HL-60 (cell line): ENCODE data around the gene AMMECR1.

ENCODE experiments used
- DNase-seq, 2 experiments: peaks; one replicate each; pipeline ENCODE4 v3.0.0-alpha.2; 2010 to 2020; ENCODE audit warnings: low read depth in 1 of 2, low spot score in 1 of 2
- H3K27ac ChIP-seq: fragments of 250-450 bp; sonication (Bioruptor Pico); replicated peaks from 2 replicates; pipeline ENCODE4 v1.5.1; 2020; ENCODE audit warnings: mild to moderate bottlenecking, moderate library complexity
- H3K27me3 ChIP-seq: fragments of 250-450 bp; sonication (Bioruptor Pico); 2 replicates; pipeline ENCODE4 v1.5.1; 2021; ENCODE audit warnings: mild to moderate bottlenecking, moderate library complexity; ENCODE audit not compliant: insufficient read depth, poor library complexity, severe bottlenecking
- H3K4me3 ChIP-seq: replicated peaks from 2 replicates; pipeline ENCODE4 v1.5.1; 2011; ENCODE audit warnings: mild to moderate bottlenecking, control low read depth, low read length; ENCODE audit not compliant: insufficient read depth
- GABPA ChIP-seq: IDR thresholded peaks from 2 replicates; pipeline ENCODE4 v1.6.1; 2012; ENCODE audit warnings: low read depth
- POLR2AphosphoS5 ChIP-seq: IDR thresholded peaks from 2 replicates; pipeline ENCODE4 v1.6.1; 2012; ENCODE audit warnings: low read depth
- SPI1 ChIP-seq: IDR thresholded peaks from 2 replicates; pipeline ENCODE4 v1.6.1; 2012; ENCODE audit warnings: low read depth, mild to moderate bottlenecking, borderline replicate concordance
- TF ChIP-seq, protein P1 (sequence below): IDR thresholded peaks from 2 replicates; pipeline ENCODE4 v1.6.1; 2012; ENCODE audit warnings: low read depth; ENCODE audit not compliant: insufficient replicate concordance
- TF ChIP-seq, protein P2 (sequence below): IDR thresholded peaks from one replicate; pipeline ENCODE4 v1.5.1; 2011; ENCODE audit warnings: low read length, control low read depth, inconsistent platforms; ENCODE audit not compliant: insufficient read depth

The AMMECR1 gene

DNA sequence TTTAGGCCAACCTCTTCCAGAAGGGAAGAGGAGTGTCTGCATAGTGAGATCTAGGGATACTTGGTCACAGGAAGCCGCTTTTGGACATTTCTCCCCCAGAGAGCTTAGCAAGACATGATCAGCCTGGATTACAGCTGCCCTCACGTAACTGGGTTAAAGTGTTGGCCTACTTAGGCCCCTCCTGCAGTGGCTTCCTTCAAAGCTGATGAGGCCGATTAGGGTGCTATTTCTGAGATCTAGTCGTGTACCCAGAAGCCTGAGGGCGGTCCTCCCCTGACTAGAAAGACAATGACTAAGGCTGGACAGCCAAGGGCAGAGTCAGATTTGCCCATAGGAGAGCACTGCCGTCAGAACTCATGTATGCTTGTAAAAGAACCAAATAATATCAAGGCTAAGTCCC is 135.0 kb downstream of the AMMECR1 start:
- Histone ChIP-seq H3K27me3 (no peaks in the 10 kb centered on the region), H3K27ac (no peak overlapping the region), H3K4me3 (no peak overlapping the region)
- no peak for DNase-seq
- TF ChIP-seq GABPA (no peak), SPI1 (no peak), POLR2AphosphoS5 (no peak)
- TF ChIP-seq, protein P1, sequence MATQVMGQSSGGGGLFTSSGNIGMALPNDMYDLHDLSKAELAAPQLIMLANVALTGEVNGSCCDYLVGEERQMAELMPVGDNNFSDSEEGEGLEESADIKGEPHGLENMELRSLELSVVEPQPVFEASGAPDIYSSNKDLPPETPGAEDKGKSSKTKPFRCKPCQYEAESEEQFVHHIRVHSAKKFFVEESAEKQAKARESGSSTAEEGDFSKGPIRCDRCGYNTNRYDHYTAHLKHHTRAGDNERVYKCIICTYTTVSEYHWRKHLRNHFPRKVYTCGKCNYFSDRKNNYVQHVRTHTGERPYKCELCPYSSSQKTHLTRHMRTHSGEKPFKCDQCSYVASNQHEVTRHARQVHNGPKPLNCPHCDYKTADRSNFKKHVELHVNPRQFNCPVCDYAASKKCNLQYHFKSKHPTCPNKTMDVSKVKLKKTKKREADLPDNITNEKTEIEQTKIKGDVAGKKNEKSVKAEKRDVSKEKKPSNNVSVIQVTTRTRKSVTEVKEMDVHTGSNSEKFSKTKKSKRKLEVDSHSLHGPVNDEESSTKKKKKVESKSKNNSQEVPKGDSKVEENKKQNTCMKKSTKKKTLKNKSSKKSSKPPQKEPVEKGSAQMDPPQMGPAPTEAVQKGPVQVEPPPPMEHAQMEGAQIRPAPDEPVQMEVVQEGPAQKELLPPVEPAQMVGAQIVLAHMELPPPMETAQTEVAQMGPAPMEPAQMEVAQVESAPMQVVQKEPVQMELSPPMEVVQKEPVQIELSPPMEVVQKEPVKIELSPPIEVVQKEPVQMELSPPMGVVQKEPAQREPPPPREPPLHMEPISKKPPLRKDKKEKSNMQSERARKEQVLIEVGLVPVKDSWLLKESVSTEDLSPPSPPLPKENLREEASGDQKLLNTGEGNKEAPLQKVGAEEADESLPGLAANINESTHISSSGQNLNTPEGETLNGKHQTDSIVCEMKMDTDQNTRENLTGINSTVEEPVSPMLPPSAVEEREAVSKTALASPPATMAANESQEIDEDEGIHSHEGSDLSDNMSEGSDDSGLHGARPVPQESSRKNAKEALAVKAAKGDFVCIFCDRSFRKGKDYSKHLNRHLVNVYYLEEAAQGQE, result no peak
- TF ChIP-seq, protein P2, sequence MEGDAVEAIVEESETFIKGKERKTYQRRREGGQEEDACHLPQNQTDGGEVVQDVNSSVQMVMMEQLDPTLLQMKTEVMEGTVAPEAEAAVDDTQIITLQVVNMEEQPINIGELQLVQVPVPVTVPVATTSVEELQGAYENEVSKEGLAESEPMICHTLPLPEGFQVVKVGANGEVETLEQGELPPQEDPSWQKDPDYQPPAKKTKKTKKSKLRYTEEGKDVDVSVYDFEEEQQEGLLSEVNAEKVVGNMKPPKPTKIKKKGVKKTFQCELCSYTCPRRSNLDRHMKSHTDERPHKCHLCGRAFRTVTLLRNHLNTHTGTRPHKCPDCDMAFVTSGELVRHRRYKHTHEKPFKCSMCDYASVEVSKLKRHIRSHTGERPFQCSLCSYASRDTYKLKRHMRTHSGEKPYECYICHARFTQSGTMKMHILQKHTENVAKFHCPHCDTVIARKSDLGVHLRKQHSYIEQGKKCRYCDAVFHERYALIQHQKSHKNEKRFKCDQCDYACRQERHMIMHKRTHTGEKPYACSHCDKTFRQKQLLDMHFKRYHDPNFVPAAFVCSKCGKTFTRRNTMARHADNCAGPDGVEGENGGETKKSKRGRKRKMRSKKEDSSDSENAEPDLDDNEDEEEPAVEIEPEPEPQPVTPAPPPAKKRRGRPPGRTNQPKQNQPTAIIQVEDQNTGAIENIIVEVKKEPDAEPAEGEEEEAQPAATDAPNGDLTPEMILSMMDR, result no peak

DNA sequence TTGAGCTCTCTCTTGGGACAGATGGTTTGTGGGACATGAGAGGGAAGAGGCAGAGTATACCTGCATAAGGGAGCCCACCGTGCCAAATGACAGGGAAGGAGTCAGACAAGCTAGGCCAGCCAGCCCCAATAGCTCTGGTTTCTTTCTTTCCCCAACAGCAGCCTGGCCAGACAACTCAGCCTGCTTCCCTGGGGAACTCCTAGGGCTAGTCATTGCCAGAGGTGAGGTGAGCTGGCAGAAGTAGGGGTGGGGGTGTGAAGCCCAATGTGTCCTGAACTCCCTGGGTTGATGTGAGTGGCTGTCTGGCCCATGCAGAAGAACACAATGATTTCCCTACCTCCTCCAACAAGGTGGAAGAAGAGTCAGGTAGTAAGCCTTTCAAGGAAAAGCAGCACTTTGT is 135.5 kb downstream of the AMMECR1 start:
- no peak for DNase-seq
- TF ChIP-seq POLR2AphosphoS5 (no peak), SPI1 (no peak), GABPA (no peak)
- TF ChIP-seq, protein P2, result no peak
- TF ChIP-seq, protein P1, result no peak
- H3K27me3 ChIP-seq, result no peaks in the 10 kb centered on the region
- H3K4me3 ChIP-seq, result no peak overlapping the region
- no peak overlapping the region for H3K27ac ChIP-seq

DNA sequence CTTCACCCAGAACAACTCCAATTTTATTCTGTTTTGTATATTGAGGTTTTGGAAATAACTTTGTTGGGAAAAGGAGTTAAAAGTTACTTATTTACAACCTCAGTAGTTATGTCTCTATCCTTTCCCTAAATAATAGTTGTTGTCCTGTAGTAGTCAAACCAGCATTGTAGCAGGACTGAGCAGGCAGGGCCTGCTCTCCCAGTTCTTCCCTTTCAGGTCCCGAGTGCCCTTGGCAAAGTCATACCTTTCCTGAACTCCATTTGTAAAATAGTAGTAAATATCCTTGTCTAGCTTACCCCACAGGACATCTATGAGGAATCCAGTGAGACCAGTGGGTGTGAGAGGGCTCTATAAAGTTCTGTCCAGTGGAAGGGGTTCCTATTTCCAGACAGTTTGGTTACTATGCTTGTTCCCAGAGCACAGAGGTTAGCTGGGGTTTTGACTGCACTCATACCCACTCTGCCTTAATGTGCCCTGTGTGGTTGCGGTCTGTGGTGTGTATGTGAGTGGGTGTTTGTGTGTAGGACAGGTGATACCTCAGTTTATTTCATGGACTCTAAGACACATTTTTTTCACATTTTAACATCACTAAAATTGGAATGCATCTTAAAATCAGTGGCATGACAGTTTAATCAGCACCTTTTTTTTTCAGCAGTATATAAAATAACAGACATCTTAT is 136.3 kb downstream of the AMMECR1 start:
- TF ChIP-seq, protein P1, result no peak
- no peak for TF ChIP-seq SPI1
- TF ChIP-seq, protein P2, result no peak
- no peak for TF ChIP-seq POLR2AphosphoS5
- TF ChIP-seq GABPA, result no peak
- DNase-seq, result no peak
- Histone ChIP-seq H3K27ac (no peak overlapping the region), H3K4me3 (no peak overlapping the region), H3K27me3 (no peaks in the 10 kb centered on the region)
